MM.1S (cell line): Measurements from ENCODE around the gene AGO3.

Experiments
- CTCF ChIP-seq: fragments of 300-600 bp; sonication (generic); IDR thresholded peaks from 2 replicates; pipeline ENCODE4 v1.5.1; 2016; ENCODE audit warnings: antibody characterized with exemption, low read length, mixed read lengths
- EZH2 ChIP-seq: fragments of 300-600 bp; sonication (generic); optimal IDR thresholded peaks from 2 replicates; pipeline ENCODE3; 2017; ENCODE audit warnings: low read depth, mild to moderate bottlenecking, antibody characterized with exemption, low read length, mixed read lengths
- EZH2phosphoT487 ChIP-seq: fragments of 300-600 bp; sonication (generic); IDR thresholded peaks from 2 replicates; pipeline ENCODE4 v1.6.1; 2018; ENCODE audit warnings: antibody characterized with exemption, low read length

- TF ChIP-seq CTCF (no peak), EZH2 (no peak), EZH2phosphoT487 (no peak)
Observed at GRCh38 chr1:35924838-35925237, 6.1 kb upstream of the AGO3 start.
